Measurements from ENCODE around the gene SIRT5. TPM values are rescaled to one million over a fixed set of nuclear protein-coding genes. Genes with fewer than 3 reads are reported as not detected.

The SIRT5 gene
- polyA plus RNA-seq, 1 experiment, result 5.3 TPM

DNA sequence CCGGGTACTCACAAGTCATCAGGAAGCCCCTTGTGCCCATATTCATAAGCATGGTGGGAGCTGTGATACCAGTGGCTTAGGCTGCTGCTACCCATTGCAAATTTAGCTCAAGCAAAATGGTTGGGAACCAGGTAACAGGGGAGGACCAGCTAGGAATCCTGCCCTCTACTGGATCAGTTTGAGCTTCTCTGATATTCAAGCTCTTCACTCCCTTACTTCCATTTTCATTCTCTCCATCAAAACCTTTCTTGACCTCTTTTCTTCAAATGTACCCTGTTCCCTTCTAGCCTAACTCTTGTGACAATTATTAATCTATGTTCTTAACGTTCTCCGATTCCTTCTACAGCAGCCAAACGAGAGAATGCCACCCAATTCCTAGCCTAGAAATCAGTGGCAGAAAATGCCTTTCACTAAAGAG lies 50.5 kb downstream of the SIRT5 start:
- ChIA-PET POLR2A (no interaction called here), CTCF (interaction anchor here (0.6 to 2.5 kb wide), 14 partner anchors 9 to 442 kb away, joined by 3 to 19 read pairs (median 3); partner anchors contain the start of gene NOL7)
- Histone ChIP-seq H3K27me3 (ENCODE audit: control insufficient read depth, insufficient read depth, low read length) (no peaks in the 10 kb centered on the region), H3K9me3 (ENCODE audit: control insufficient read depth, insufficient read depth, low read length) (no peaks in the 10 kb centered on the region), H3K4me3 (ENCODE audit: low read depth, low read length) (no peak overlapping the region), H3K27ac (ENCODE audit: low read depth, low read length) (no peak overlapping the region)
- TF ChIP-seq, protein P1, sequence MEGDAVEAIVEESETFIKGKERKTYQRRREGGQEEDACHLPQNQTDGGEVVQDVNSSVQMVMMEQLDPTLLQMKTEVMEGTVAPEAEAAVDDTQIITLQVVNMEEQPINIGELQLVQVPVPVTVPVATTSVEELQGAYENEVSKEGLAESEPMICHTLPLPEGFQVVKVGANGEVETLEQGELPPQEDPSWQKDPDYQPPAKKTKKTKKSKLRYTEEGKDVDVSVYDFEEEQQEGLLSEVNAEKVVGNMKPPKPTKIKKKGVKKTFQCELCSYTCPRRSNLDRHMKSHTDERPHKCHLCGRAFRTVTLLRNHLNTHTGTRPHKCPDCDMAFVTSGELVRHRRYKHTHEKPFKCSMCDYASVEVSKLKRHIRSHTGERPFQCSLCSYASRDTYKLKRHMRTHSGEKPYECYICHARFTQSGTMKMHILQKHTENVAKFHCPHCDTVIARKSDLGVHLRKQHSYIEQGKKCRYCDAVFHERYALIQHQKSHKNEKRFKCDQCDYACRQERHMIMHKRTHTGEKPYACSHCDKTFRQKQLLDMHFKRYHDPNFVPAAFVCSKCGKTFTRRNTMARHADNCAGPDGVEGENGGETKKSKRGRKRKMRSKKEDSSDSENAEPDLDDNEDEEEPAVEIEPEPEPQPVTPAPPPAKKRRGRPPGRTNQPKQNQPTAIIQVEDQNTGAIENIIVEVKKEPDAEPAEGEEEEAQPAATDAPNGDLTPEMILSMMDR (IDR thresholded peaks at IDR 0.05; ENCODE audit: low read depth, low read length), result peak; percentile 60
- DNase-seq (ENCODE audit: low read depth, low spot score), result no peak

DNA sequence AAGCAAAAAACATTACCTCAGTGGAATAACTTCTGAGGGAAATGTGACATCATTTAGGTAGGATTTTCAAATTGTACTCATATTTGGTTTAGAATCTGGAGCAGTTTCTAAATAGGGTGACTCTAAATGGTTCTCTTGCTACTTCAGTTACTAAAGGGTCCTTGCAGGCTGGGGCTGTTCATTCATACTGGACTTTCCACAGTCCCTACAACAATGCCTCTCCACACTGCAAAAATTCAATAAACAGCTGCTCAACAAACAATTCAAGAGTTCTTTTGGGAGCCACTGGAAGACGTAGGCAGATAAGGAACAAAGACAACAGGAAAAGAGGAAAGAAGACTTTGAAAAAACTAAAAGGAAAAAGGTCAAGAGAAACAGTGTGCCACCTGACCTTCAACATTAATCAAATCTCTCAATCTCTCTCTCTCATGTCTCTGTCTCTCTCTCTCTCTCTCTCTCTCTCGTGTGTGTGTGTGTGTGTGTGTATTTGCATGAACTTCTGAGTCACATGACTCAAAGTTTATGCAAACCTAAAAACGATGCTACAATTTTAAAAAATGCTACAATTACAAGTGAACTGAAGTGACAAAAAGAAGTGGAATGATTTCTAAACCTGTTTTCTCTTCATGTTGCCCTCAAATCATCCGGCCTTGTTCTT lies 55.2 kb downstream of the SIRT5 start:
- Histone ChIP-seq H3K27ac (ENCODE audit: low read depth, low read length) (no peak overlapping the region), H3K9me3 (ENCODE audit: control insufficient read depth, insufficient read depth, low read length) (no peaks in the 10 kb centered on the region), H3K27me3 (ENCODE audit: control insufficient read depth, insufficient read depth, low read length) (no peaks in the 10 kb centered on the region), H3K4me3 (ENCODE audit: low read depth, low read length) (no peak overlapping the region)
- no peak for DNase-seq (ENCODE audit: low read depth, low spot score)
- TF ChIP-seq, protein P1 (IDR thresholded peaks at IDR 0.05; ENCODE audit: low read depth, low read length), result no peak
- ChIA-PET CTCF (interaction anchor here (0.9 kb wide), 1 partner anchor 14 kb away, joined by 8 read pairs; the partner anchor contains the start of gene NOL7), POLR2A (interaction anchor here (0.7 to 0.9 kb wide), 2 partner anchors 12 to 15 kb away, joined by 3 to 4 read pairs; partner anchors contain the start of gene NOL7)

DNA sequence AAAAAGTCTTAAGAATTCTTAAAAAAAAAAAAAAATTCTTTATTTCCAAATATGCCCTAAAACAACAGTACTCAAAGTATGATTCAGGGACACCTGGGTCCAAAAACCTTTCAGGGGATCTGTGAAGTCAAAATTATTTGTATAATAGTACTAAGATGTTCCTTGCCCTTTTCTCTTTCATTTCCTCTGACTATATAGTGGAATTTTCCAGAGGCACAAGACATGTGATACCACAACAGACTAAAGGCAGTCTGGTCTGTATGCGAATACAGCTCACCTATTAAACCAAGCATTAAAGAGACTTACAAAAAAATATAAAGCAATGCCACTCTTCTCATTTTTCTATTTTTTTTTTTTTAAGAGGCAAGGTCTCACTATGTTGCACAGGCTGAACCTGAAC lies 56.1 kb downstream of the SIRT5 start:
- ChIA-PET POLR2A (interaction anchor here (0.7 to 0.9 kb wide), 2 partner anchors 11 to 16 kb away, joined by 3 to 4 read pairs; partner anchors contain the start of gene NOL7), CTCF (interaction anchor here (0.9 kb wide), 1 partner anchor 15 kb away, joined by 8 read pairs; the partner anchor contains the start of gene NOL7)
- Histone ChIP-seq H3K27ac (ENCODE audit: low read depth, low read length) (no peak overlapping the region), H3K27me3 (ENCODE audit: control insufficient read depth, insufficient read depth, low read length) (no peaks in the 10 kb centered on the region), H3K4me3 (ENCODE audit: low read depth, low read length) (no peak overlapping the region), H3K9me3 (ENCODE audit: control insufficient read depth, insufficient read depth, low read length) (no peaks in the 10 kb centered on the region)
- TF ChIP-seq, protein P1 (IDR thresholded peaks at IDR 0.05; ENCODE audit: low read depth, low read length), result no peak
- DNase-seq (ENCODE audit: low read depth, low spot score), result no peak

DNA sequence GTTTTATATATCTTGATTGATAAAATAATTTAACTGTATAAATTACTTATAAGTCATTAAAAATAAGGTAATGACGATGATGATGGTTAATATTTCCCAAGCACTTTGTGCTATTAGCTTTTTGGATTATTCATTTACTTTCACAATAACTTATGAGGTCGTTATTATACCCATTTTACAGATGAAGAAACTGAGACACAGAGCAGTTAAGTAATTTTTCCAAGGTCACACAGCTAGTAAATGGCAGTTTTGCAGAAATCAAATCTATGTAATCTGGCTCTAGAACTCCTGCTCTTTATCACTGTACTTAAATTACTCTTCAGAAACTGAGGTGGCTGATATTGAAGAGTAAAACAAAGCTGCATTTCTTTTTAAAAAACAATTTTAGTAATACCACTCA lies 58.9 kb downstream of the SIRT5 start:
- Histone ChIP-seq H3K4me3 (ENCODE audit: low read depth, low read length) (no peak overlapping the region), H3K27ac (ENCODE audit: low read depth, low read length) (no peak overlapping the region), H3K9me3 (ENCODE audit: control insufficient read depth, insufficient read depth, low read length) (no peaks in the 10 kb centered on the region), H3K27me3 (ENCODE audit: control insufficient read depth, insufficient read depth, low read length) (no peaks in the 10 kb centered on the region)
- TF ChIP-seq, protein P1 (IDR thresholded peaks at IDR 0.05; ENCODE audit: low read depth, low read length), result no peak
- DNase-seq (ENCODE audit: low read depth, low spot score), result no peak
- CTCF ChIA-PET, result interaction anchor here (0.6 to 1.4 kb wide), 3 partner anchors 9 to 59 kb away, joined by 3 to 5 read pairs (median 3); partner anchors contain the start of gene NOL7
- POLR2A ChIA-PET, result no interaction called here

DNA sequence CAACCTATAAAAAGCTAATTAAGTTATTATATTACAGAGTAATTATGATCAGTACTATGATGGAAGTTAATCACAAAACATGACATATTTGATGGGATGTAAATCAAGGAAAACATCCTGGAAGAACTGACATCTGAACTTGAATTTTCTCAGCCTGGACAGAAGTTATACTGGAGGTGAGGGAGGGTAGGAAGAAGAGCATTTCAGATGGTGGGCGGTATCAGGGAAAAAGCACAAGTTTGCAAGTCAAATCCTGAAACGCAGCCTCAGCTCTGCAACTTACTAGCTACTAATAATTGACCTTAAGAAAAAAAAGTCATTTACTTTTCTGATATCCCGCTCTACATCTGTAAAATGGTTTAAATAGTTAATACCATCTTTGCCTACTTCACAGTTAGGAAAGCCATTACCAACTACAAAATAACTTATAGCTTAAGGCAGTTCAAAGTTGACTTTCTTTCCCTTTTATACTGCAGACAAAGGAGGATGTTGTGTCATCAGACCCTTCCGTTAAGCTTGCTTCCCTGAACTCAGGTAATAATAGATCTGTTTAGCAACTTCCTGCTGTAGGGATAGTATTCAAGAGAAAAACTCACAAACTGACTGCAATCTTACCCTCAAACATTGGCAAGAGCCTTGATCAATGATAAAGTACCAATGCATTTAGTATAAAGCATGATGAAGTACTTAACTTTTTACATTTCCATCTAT lies 61.7 kb downstream of the SIRT5 start:
- TF ChIP-seq, protein P1 (IDR thresholded peaks at IDR 0.05; ENCODE audit: low read depth, low read length), result no peak
- CTCF ChIA-PET, result interaction anchor here (0.9 to 1.2 kb wide), 3 partner anchors 11 to 22 kb away, joined by 3 read pairs; no protein-coding TSS in a partner anchor
- Histone ChIP-seq H3K27ac (ENCODE audit: low read depth, low read length) (no peak overlapping the region), H3K9me3 (ENCODE audit: control insufficient read depth, insufficient read depth, low read length) (no peaks in the 10 kb centered on the region), H3K27me3 (ENCODE audit: control insufficient read depth, insufficient read depth, low read length) (no peaks in the 10 kb centered on the region), H3K4me3 (ENCODE audit: low read depth, low read length) (no peak overlapping the region)
- no peak for DNase-seq (ENCODE audit: low read depth, low spot score)
- POLR2A ChIA-PET, result no interaction called here
